ENCODE data around the gene LMAN2L.

DNA sequence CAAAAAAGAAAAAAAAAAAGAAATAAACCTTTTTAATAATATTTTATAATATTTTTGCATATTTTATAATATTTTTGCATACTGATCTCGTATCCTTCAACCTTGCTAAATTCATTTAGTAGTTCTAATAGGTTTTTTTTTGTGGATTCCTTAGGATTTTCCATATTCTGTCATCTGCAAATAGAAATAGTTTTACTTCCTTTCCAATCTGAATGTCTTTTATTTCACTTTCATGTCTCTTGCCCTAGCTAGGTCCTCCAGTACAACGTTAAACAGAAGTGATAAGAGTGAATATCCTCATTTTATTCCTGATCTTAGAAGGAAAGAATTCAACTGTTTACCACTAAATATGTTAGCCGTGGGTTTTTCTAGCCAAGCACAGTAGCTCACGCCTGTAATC is 13.7 kb downstream of the LMAN2L start:
- TF ChIP-seq, protein P1, sequence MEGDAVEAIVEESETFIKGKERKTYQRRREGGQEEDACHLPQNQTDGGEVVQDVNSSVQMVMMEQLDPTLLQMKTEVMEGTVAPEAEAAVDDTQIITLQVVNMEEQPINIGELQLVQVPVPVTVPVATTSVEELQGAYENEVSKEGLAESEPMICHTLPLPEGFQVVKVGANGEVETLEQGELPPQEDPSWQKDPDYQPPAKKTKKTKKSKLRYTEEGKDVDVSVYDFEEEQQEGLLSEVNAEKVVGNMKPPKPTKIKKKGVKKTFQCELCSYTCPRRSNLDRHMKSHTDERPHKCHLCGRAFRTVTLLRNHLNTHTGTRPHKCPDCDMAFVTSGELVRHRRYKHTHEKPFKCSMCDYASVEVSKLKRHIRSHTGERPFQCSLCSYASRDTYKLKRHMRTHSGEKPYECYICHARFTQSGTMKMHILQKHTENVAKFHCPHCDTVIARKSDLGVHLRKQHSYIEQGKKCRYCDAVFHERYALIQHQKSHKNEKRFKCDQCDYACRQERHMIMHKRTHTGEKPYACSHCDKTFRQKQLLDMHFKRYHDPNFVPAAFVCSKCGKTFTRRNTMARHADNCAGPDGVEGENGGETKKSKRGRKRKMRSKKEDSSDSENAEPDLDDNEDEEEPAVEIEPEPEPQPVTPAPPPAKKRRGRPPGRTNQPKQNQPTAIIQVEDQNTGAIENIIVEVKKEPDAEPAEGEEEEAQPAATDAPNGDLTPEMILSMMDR (IDR thresholded peaks at IDR 0.05; ENCODE audit: borderline replicate concordance, extremely low read depth, low read length, poor library complexity, severe bottlenecking), result no peak
- TF ChIP-seq EZH2 (IDR thresholded peaks at IDR 0.05; ENCODE audit: borderline replicate concordance, low read depth, low read length, severe bottlenecking), result no peak
